ENCODE data around the gene DUSP6. TPM values are rescaled to one million over a fixed set of nuclear protein-coding genes. Genes with fewer than 3 reads are reported as not detected.

DUSP6 gene
- total and polyA plus RNA-seq, 2 of the 13 experiments (the other 11 are each of a cell fraction or from before 2014, with no cell fraction given) = 40.9 to 161 TPM

GRCh38 chr12:89390802-89391673, 38.7 kb upstream of the DUSP6 start (continued):
- TF ChIP-seq SALL1 (CRISPR knock-in tag; IDR thresholded peaks at IDR 0.05) (peak; percentile 96), JARID2 (CRISPR knock-in tag; IDR thresholded peaks at IDR 0.05; ENCODE audit: insufficient replicate concordance) (peak; percentile 35), ZSCAN9 (CRISPR knock-in tag; IDR thresholded peaks at IDR 0.05; ENCODE audit: borderline replicate concordance) (0 out of 2 replicates have a peak, but pooled peaks have one; percentile 40), NAIF1 (CRISPR knock-in tag; IDR thresholded peaks at IDR 0.05; ENCODE audit: borderline replicate concordance) (no peak), KLF16 (CRISPR knock-in tag; IDR thresholded peaks at IDR 0.05) (peak in 1 of 2 experiments; percentile 70; a peak in 2 of 4 replicates), RFX3 (CRISPR knock-in tag; IDR thresholded peaks at IDR 0.05) (no peak; the same call in 1 of the 2 replicates), CHD4 (IDR thresholded peaks at IDR 0.05; ENCODE audit: borderline replicate concordance, low read length) (no peak), SCMH1 (CRISPR knock-in tag; IDR thresholded peaks at IDR 0.05; ENCODE audit: borderline replicate concordance) (no peak), ZNF800 (CRISPR knock-in tag; IDR thresholded peaks at IDR 0.05) (no peak), ZZZ3 (CRISPR knock-in tag; IDR thresholded peaks at IDR 0.05; ENCODE audit: borderline replicate concordance) (no peak), SMAD3 (CRISPR knock-in tag; IDR thresholded peaks at IDR 0.05) (peak; percentile 88), ZNF580 (CRISPR knock-in tag; IDR thresholded peaks at IDR 0.05; ENCODE audit: borderline replicate concordance, low read depth) (no peak), ESRRA (CRISPR knock-in tag; IDR thresholded peaks at IDR 0.05; ENCODE audit: low read depth) (no peak), NR2F1 (CRISPR knock-in tag; IDR thresholded peaks at IDR 0.05) (peak; percentile 98 to 99), ZNF709 (CRISPR knock-in tag; IDR thresholded peaks at IDR 0.05) (peak; percentile 67; the same call in 1 of the 2 replicates), ZNF234 (CRISPR knock-in tag; conservative IDR thresholded peaks at IDR 0.05) (no peak), TCF7 (IDR thresholded peaks at IDR 0.05; ENCODE audit: low read depth) (peak; percentile 58; the same call in 1 of the 2 replicates), ZNF639 (CRISPR knock-in tag; conservative IDR thresholded peaks at IDR 0.05) (0 out of 2 replicates have a peak, but pooled peaks have one; percentile 22), FOXC1 (CRISPR knock-in tag; IDR thresholded peaks at IDR 0.05; ENCODE audit: borderline replicate concordance) (no peak), ZFX (CRISPR knock-in tag; IDR thresholded peaks at IDR 0.05; ENCODE audit: low read depth) (no peak), TMF1 (CRISPR knock-in tag; IDR thresholded peaks at IDR 0.05; ENCODE audit: low read depth) (no peak), ZNF10 (CRISPR knock-in tag; IDR thresholded peaks at IDR 0.05; ENCODE audit: borderline replicate concordance, low read depth) (no peak), ZNF776 (CRISPR knock-in tag; IDR thresholded peaks at IDR 0.05) (no peak), SNAPC2 (CRISPR knock-in tag; IDR thresholded peaks at IDR 0.05) (no peak), SP4 (CRISPR knock-in tag; IDR thresholded peaks at IDR 0.05) (no peak), BCL3 (CRISPR knock-in tag; IDR thresholded peaks at IDR 0.05) (no peak)
